GM15510 (cell line): ENCODE results near the gene SERP2.

ENCODE experiments used
- POLR2A ChIP-seq: IDR thresholded peaks from 3 replicates; pipeline ENCODE4 v1.6.1; 2011; ENCODE audit warnings: borderline replicate concordance; ENCODE audit not compliant: insufficient read length; ENCODE audit errors: extremely low read depth

Gene SERP2

GRCh38 chr13:44409595-44409994, 36.0 kb downstream of the SERP2 start:
- no peak for TF ChIP-seq POLR2A

- TF ChIP-seq POLR2A, result no peak
These were observed 36.8 kb downstream of the SERP2 start for GRCh38 chr13:44410328-44410859.

GRCh38 chr13:44411841-44412240, 38.2 kb downstream of the SERP2 start:
- no peak for TF ChIP-seq POLR2A

- no peak for TF ChIP-seq POLR2A
These were observed 38.8 kb downstream of the SERP2 start for GRCh38 chr13:44412346-44412935.

GRCh38 chr13:44413095-44413494, 39.5 kb downstream of the SERP2 start:
- no peak for TF ChIP-seq POLR2A

- TF ChIP-seq POLR2A, result no peak
These were observed 41.1 kb downstream of the SERP2 start for GRCh38 chr13:44414716-44415115.

GRCh38 chr13:44415815-44416214, 42.2 kb downstream of the SERP2 start:
- TF ChIP-seq POLR2A, result no peak

GRCh38 chr13:44416301-44416700, 42.7 kb downstream of the SERP2 start:
- no peak for TF ChIP-seq POLR2A

- no peak for TF ChIP-seq POLR2A
These were observed 43.1 kb downstream of the SERP2 start for GRCh38 chr13:44416744-44417143.

GRCh38 chr13:44417446-44417845, 43.8 kb downstream of the SERP2 start:
- no peak for TF ChIP-seq POLR2A

GRCh38 chr13:44417876-44418275, 44.3 kb downstream of the SERP2 start:
- no peak for TF ChIP-seq POLR2A

GRCh38 chr13:44420376-44421220, 47.0 kb downstream of the SERP2 start:
- TF ChIP-seq POLR2A, result no peak

GRCh38 chr13:44421853-44422525, 48.4 kb downstream of the SERP2 start:
- TF ChIP-seq POLR2A, result no peak

GRCh38 chr13:44422755-44423643, 49.4 kb downstream of the SERP2 start:
- TF ChIP-seq POLR2A, result no peak

- TF ChIP-seq POLR2A, result no peak
These were observed 50.2 kb downstream of the SERP2 start for GRCh38 chr13:44423824-44424223.

- no peak for TF ChIP-seq POLR2A
These were observed 51.6 kb downstream of the SERP2 start for GRCh38 chr13:44425041-44425814.
